SU-DHL-6 (cell line): ENCODE results near the gene CCDC24.

Experiments used
- H2AFZ ChIP-seq: fragments of 200-600 bp; sonication (generic); 2 replicates; pipeline ENCODE4 v1.6.1; 2014; ENCODE audit warnings: low read depth, mild to moderate bottlenecking, moderate library complexity, mixed read lengths, antibody characterized with exemption, low read length; ENCODE audit not compliant: severe bottlenecking
- H3F3A ChIP-seq: fragments of 200-600 bp; shearing (Covaris generic); 2 replicates; pipeline ENCODE4 v1.6.0; 2016; ENCODE audit warnings: antibody characterized with exemption, mild to moderate bottlenecking; ENCODE audit not compliant: insufficient read depth
- H3K27ac ChIP-seq: fragments of 200-600 bp; sonication (generic); 2 replicates; pipeline ENCODE4 v1.5.1; 2016; ENCODE audit warnings: low read depth, mild to moderate bottlenecking, low read length, moderate library complexity, mixed read lengths
- H3K27me3 ChIP-seq: fragments of 200-600 bp; sonication (generic), shearing (Covaris generic); 2 replicates; pipeline ENCODE4 v1.6.0; 2014; ENCODE audit warnings: mild to moderate bottlenecking, low read length
- H3K36me3 ChIP-seq: fragments of 200-600 bp; sonication (generic); 2 replicates; pipeline ENCODE4 v1.6.1; 2014; ENCODE audit warnings: mild to moderate bottlenecking, low read length, mixed read lengths
- H3K4me2 ChIP-seq: fragments of 300-600, 200-600 bp; shearing (Covaris generic), sonication (generic); 2 replicates; pipeline ENCODE4 v1.6.0; 2014; ENCODE audit warnings: low read length, low read depth, mild to moderate bottlenecking; ENCODE audit not compliant: poor library complexity, severe bottlenecking
- H3K4me3 ChIP-seq: fragments of 200-600 bp; sonication (generic); 2 replicates; pipeline ENCODE4 v1.5.1; 2014; ENCODE audit warnings: antibody characterized with exemption, low read length, mild to moderate bottlenecking, mixed read lengths; ENCODE audit not compliant: insufficient read depth, poor library complexity, severe bottlenecking
- H3K79me2 ChIP-seq: fragments of 200-600 bp; sonication (generic); 2 replicates; pipeline ENCODE4 v1.6.1; 2014; ENCODE audit warnings: mild to moderate bottlenecking, low read length, moderate library complexity; ENCODE audit not compliant: insufficient read depth
- H3K9ac ChIP-seq: fragments of 200-600 bp; sonication (generic); 2 replicates; pipeline ENCODE4 v1.7.0; 2014; ENCODE audit warnings: mild to moderate bottlenecking, low read length
- H3K9me2 ChIP-seq: fragments of 200-600 bp; sonication (generic); replicated peaks from 2 replicates; pipeline ENCODE4 v1.6.1; 2014; ENCODE audit warnings: low read length; ENCODE audit not compliant: insufficient read depth
- H3K9me3 ChIP-seq: fragments of 200-600 bp; sonication (generic); 2 replicates; pipeline ENCODE4 v1.6.1; 2014; ENCODE audit warnings: low read length, mixed read lengths; ENCODE audit not compliant: insufficient read depth
- H4K20me1 ChIP-seq: fragments of 200-600 bp; sonication (generic); 2 replicates; pipeline ENCODE4 v1.6.1; 2014; ENCODE audit warnings: low read depth, mild to moderate bottlenecking, antibody characterized with exemption, low read length, moderate library complexity, mixed read lengths
- EZH2phosphoT487 ChIP-seq: fragments of 200-600 bp; sonication (generic), shearing (Covaris generic); conservative IDR thresholded peaks from 2 replicates; pipeline ENCODE4 v1.6.1; 2018; ENCODE audit warnings: mild to moderate bottlenecking, antibody characterized with exemption, low read length, moderate library complexity, mixed read lengths
- TF ChIP-seq, protein P1 (sequence below): fragments of 200-600 bp; sonication (generic); IDR thresholded peaks from one replicate; pipeline ENCODE4 v1.5.1; 2017; ENCODE audit warnings: antibody characterized with exemption, mild to moderate bottlenecking, low read length, moderate library complexity; ENCODE audit not compliant: insufficient read depth, poor library complexity, severe bottlenecking

Gene CCDC24

DNA sequence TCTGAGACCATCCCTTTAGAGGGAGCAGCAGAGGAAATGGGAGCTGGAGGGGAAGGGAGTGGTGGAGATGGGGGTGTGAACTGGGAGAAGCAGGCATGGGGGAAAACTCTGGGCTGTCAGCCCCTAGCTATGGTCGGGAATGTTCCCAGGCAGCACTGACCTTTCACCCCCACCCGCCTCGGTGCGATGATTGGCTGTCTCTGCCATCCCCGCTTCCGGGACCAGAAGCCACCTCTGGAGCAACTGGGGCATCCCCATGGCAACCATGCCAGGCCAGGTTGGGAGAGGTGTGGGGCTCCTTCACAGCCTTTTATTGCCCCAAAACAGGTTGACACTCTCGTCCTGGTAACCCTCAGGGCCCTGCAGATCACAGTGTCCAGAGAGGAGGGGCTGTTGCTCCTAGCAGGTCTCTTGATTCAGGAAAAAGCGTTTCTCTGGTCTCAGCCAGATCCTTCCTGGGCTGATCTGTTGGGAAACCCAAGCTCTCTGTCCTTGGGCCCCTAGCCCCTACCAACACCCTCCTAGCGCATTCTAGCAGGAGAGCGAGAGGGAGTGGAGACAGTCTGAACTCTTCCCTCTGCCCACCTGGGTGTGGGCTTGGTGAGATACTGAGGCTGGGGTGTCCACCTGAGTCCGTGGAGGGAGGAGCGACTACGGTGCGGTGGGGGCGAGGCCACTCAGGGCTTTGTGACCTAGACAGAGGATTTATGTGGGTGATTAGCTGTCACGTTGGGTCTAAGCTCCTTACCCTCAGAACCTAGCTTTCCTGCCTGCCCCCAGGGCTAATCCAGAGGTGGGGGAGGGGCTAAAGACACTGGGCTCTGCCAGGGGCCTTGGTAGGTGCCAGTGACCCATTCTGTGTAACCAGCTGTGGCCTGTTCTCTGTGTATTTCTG is 52.0 kb downstream of the CCDC24 start:
- Histone ChIP-seq H3K9ac (no peak overlapping the region), H3K9me3 (no peaks in the 10 kb centered on the region), H3K27me3 (no peaks in the 10 kb centered on the region), H3K9me2 (no peaks in the 10 kb centered on the region), H3K79me2 (no peaks in the 10 kb centered on the region), H3K4me3 (no peak overlapping the region), H4K20me1 (no peaks in the 10 kb centered on the region), H3F3A (no peaks in the 10 kb centered on the region), H2AFZ (no peak overlapping the region), H3K36me3 (no peaks in the 10 kb centered on the region), H3K4me2 (no peak overlapping the region), H3K27ac (no peak overlapping the region)
- no peak for TF ChIP-seq EZH2phosphoT487
- TF ChIP-seq, protein P1, sequence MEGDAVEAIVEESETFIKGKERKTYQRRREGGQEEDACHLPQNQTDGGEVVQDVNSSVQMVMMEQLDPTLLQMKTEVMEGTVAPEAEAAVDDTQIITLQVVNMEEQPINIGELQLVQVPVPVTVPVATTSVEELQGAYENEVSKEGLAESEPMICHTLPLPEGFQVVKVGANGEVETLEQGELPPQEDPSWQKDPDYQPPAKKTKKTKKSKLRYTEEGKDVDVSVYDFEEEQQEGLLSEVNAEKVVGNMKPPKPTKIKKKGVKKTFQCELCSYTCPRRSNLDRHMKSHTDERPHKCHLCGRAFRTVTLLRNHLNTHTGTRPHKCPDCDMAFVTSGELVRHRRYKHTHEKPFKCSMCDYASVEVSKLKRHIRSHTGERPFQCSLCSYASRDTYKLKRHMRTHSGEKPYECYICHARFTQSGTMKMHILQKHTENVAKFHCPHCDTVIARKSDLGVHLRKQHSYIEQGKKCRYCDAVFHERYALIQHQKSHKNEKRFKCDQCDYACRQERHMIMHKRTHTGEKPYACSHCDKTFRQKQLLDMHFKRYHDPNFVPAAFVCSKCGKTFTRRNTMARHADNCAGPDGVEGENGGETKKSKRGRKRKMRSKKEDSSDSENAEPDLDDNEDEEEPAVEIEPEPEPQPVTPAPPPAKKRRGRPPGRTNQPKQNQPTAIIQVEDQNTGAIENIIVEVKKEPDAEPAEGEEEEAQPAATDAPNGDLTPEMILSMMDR = no peak

DNA sequence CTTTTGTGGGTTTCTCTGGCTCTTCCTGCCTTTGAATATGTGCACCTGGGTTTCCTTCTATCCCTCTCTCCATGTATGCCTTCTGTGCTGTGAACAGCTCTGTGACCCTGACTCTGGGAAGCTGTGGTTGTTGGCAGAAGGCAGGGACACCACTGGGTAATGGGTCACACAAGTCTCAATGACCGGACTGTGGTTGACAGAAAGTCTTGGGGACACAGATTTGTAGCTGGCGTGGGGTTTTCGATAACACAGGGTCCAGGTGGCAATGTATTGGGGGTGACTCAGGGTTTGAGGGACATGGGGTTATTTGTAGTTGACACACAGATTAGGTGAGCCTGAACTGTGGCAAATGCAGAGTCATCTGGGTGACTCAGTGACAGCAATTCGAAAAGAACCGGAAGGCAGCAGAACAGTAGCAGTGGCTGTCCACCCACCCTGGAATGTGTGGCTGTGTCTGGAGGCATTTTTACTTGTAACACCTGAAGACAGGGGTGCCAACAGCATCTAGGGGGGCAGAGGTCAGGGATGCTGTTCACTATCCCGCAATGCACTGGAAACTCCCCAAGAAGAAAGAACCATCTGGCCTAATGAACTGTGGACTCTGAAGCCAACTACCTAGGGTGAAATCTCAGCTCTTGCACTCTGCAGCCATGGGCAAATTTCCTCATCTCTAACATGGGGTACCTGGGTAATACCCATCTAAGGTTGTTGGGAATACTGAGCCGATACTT is 52.8 kb downstream of the CCDC24 start:
- Histone ChIP-seq H3F3A (no peaks in the 10 kb centered on the region), H3K79me2 (no peaks in the 10 kb centered on the region), H2AFZ (no peak overlapping the region), H3K27ac (no peak overlapping the region), H4K20me1 (no peaks in the 10 kb centered on the region), H3K4me3 (no peak overlapping the region), H3K36me3 (no peaks in the 10 kb centered on the region), H3K9ac (no peak overlapping the region), H3K9me3 (no peaks in the 10 kb centered on the region), H3K27me3 (no peaks in the 10 kb centered on the region), H3K4me2 (no peak overlapping the region), H3K9me2 (no peaks in the 10 kb centered on the region)
- TF ChIP-seq, protein P1 = no peak
- TF ChIP-seq EZH2phosphoT487 = no peak

DNA sequence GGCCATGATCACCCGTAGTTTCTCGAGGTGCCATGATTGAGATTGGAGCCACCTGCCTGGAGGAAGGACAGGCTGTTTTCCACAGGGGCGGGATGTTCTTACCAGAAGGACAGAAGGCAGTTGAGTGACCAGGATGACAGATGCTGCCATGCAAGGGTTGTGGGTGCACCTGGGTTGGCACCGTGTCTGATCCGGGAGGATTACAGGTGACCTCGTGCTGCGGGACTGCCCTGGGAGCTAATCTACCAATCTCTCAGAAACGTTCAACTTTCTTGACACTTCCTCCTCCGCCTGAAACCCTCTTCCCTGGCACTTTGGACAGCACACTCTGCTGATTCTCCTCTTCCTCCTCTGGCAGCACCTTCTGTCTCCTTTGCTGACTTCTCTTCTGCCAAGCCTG is 53.7 kb downstream of the CCDC24 start:
- Histone ChIP-seq H4K20me1 (no peaks in the 10 kb centered on the region), H3K4me3 (no peak overlapping the region), H3K27me3 (no peaks in the 10 kb centered on the region), H3K36me3 (no peaks in the 10 kb centered on the region), H3K9ac (no peak overlapping the region), H3K9me2 (no peaks in the 10 kb centered on the region), H3K4me2 (no peak overlapping the region), H2AFZ (no peak overlapping the region), H3F3A (no peaks in the 10 kb centered on the region), H3K27ac (no peak overlapping the region), H3K9me3 (no peaks in the 10 kb centered on the region), H3K79me2 (no peaks in the 10 kb centered on the region)
- TF ChIP-seq EZH2phosphoT487 = no peak
- TF ChIP-seq, protein P1 = no peak
